NCI-H524 (cell line): ENCODE measurements around the gene FUZ.

Experiments
- DNase-seq, 2 experiments: peaks; one replicate each; lab custom pipeline; 2025; lab: John Stamatoyannopoulos, UW

Gene FUZ

GRCh38 chr19:49851456-49852259, 38.6 kb upstream of the FUZ start:
- DNase-seq = no peak

GRCh38 chr19:49850487-49851342, 37.6 kb upstream of the FUZ start, which contains the start of gene PTOV1:
Gene PTOV1, plus strand, starts transcription at chr19:49851159.
- peak; percentile 94 for DNase-seq

GRCh38 chr19:49850221-49850486, 37.1 kb upstream of the FUZ start:
- no peak for DNase-seq

- no peak for DNase-seq
These were observed 36.5 kb upstream of the FUZ start for GRCh38 chr19:49849433-49850220.

GRCh38 chr19:49848938-49849337, 35.8 kb upstream of the FUZ start:
- no peak for DNase-seq

- no peak for DNase-seq
These were observed 34.9 kb upstream of the FUZ start for GRCh38 chr19:49847731-49848696.

GRCh38 chr19:49846408-49846807, 33.3 kb upstream of the FUZ start:
- DNase-seq = no peak

GRCh38 chr19:49845414-49845813, 32.3 kb upstream of the FUZ start:
- no peak for DNase-seq

- DNase-seq = no peak
These were observed 31.3 kb upstream of the FUZ start for GRCh38 chr19:49844138-49845095.

GRCh38 chr19:49843265-49843664, 30.2 kb upstream of the FUZ start:
- no peak for DNase-seq

GRCh38 chr19:49840736-49841249, 27.7 kb upstream of the FUZ start:
- DNase-seq = no peak

GRCh38 chr19:49840321-49840720, 27.2 kb upstream of the FUZ start:
- no peak for DNase-seq

GRCh38 chr19:49839713-49840112, 26.6 kb upstream of the FUZ start:
- no peak for DNase-seq

- no peak for DNase-seq
These were observed 25.9 kb upstream of the FUZ start for GRCh38 chr19:49838885-49839588.

GRCh38 chr19:49837425-49837824, 24.3 kb upstream of the FUZ start:
- DNase-seq = no peak

GRCh38 chr19:49837009-49837310, 23.9 kb upstream of the FUZ start:
- DNase-seq = no peak

GRCh38 chr19:49836176-49837008, 23.3 kb upstream of the FUZ start:
- no peak for DNase-seq

GRCh38 chr19:49835562-49835961, 22.5 kb upstream of the FUZ start:
- DNase-seq = no peak

- DNase-seq = no peak
These were observed 20.5 kb upstream of the FUZ start for GRCh38 chr19:49833599-49833998.
